GM19043 (cell line): ENCODE results near the gene GPNMB.
A peak's percentile ranks its signal among the peaks of the same experiment; 100 is the strongest.
"Not testable (repeated sequence)": the region's sequence is repeated elsewhere in the genome, so short reads cannot be mapped to it uniquely, and the experiment has no call there.

Experiments
- ATAC-seq: cut with Tn5 transposase; IDR thresholded peaks from one replicate; pipeline ENCODE4 v1.9.1; 2021; ENCODE audit warnings: low read depth; ENCODE audit not compliant: unreplicated experiment

Gene GPNMB

GRCh38 chr7:23298141-23298881, 51.7 kb downstream of the GPNMB start:
- no peak for ATAC-seq

- ATAC-seq: peak; percentile 99
Measured at GRCh38 chr7:23298885-23299769, 52.6 kb downstream of the GPNMB start, which contains the start of gene MALSU1. TSS of gene MALSU1 (plus strand) at chr7:23299339. CDS start at chr7:23299353, 14 bp downstream.

- no peak for ATAC-seq
Measured at GRCh38 chr7:23299770-23300300, 53.3 kb downstream of the GPNMB start.

- ATAC-seq: no peak
Measured at GRCh38 chr7:23306936-23307521, 60.5 kb downstream of the GPNMB start.

GRCh38 chr7:23308754-23309153, 62.2 kb downstream of the GPNMB start:
- no peak for ATAC-seq

- ATAC-seq: not testable (repeated sequence)
Measured at GRCh38 chr7:23312141-23312540, 65.6 kb downstream of the GPNMB start.

GRCh38 chr7:23315366-23315765, 68.8 kb downstream of the GPNMB start:
- no peak for ATAC-seq
